Forelimb muscle (tissue), 1 donor: ENCODE data around the gene EMCN. TPM values are rescaled to one million over a fixed set of nuclear protein-coding genes. Genes with fewer than 3 reads are reported as not detected.

ENCODE experiments used
- DNase-seq: peaks from one replicate; pipeline ENCODE4 v3.0.0-alpha.2; 2013; ENCODE audit warnings: low read depth
- polyA plus RNA-seq: library from polyadenylated mRNA; unstranded; fragments of 120-200 nt; gene quantifications from one replicate; pipeline ENCODE4 v1.2.1, GENCODE V29; 2013; ENCODE audit not compliant: insufficient read length

Gene EMCN
- polyA plus RNA-seq, 1 donor: 28.4 TPM

DNA sequence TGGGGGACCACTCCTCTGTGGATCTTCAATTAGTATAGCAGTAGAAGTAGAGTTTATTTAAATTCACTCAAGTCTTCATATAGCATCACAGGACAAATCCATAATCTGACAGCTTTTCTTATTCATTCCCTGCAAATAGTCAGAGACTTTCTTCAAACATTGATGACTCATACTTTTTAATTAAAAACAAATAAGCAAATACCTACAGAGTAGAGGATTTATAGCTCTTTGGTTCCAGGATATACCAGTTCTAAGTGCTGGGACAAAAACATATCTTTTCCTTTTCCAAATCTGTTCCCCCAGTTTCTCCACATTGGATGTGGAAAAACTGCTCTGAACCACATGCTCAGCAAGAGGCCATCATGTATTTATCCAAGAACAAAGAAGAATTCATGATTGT is 24.1 kb downstream of the EMCN start:
- no peak for DNase-seq

DNA sequence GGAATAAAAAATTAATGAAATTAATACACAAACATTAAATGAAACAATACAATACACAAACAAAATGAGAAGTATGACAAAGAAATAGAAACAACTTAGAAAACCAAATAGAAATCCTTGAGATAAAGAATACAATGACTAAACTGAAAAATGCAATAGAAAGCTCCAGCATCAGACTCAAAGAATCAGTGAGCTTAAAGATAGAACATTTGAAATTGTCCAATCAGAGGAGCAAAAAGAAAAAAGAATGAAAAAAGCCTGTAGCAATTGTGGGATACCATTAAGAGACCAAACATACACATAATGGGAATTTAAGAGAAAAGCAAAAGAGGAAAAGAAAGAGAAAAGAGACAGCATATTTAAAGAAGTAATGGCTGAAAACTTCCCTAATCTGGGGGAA is 25.7 kb downstream of the EMCN start:
- DNase-seq: no peak

DNA sequence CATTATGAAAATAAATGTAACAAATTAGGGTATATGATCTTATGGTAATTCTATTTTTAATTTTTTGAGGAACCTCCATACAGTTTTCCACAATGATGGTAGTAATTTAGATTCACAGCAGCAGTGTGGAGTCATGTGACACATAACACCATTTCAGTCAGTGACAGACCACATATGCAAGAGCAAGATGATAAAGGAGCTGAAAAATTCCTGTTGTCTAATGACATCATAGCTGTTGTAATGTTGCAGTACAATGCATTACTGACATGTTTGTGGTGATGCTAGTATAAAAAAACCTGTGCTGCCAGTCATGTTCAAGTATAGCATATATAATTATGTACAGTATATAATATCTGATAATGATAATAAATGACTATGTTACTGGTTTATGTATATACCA is 28.5 kb downstream of the EMCN start:
- no peak for DNase-seq

DNA sequence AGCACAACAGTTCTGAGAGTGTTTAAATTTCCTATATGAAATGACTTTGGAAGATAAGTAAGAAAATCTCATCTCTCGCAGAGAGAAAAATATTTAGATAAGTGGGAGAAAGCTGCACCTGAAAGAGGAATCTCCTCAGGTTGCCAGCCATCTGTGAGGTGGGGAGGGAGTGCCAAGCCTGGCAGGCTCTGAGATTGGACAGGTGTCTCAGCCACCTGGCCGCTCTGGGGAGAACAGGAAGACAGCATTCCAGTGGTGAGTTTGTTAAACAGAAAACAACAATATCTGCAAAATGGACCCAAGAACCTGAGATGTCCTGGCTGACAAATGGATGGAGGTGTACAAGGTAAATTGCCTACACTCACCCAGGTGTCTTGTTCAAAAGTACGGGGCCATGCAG is 31.3 kb downstream of the EMCN start:
- DNase-seq: no peak

DNA sequence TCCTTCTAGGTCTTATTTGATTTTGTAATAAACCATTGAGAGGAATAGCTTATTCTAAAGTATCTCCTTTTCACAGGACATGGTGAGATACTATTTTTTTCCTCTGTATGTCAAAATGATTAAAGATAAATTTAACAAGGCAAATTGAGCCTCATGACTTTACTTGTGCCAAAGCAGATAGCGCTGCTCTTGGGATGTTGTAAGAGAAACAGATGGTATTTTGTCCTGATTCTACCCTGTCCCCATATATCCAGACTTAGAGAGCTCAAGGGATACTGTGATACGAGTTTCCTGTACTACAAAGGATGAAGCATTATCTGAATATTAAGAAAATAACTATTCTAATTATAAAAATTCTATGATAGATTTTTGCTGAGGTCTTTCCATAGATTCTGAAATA is 34.0 kb downstream of the EMCN start:
- DNase-seq: no peak

DNA sequence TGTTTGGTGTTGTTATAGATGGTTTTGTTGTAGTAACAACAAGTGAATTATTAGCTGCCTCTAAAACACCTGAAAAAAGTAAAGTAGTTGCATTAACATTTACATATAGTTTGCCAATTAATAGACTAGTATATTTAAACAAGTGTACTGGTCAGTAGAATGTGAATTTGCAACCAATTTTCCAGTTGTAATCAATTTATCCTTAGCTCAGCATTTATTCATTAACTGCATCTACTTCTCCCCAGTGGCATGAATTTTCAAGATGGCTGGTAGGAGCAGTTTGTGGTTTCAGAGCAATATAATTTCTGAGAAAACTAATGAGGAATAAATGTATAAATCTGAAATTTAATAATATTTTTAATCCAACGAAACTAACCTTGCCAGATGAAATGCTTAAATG is 37.9 kb downstream of the EMCN start:
- DNase-seq: no peak

DNA sequence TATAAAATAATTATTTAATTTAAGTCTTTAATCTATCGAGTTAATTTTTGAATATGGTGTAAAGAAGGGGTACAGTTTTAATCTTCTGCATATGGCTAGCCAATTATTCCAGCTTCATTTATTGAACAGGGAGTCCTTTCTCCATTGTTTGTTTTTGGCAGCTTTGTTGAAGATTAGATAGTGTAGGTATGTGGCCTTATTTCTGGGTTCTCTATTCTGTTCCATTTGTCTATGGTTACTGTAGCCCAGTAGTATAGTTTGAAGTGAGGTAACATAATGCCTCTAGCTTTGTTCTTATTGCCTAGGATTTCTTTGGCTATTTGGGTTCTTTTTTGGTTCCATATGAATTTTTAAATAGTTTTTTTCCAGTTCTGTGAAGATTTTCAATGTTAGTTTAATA is 48.3 kb downstream of the EMCN start:
- no peak for DNase-seq

DNA sequence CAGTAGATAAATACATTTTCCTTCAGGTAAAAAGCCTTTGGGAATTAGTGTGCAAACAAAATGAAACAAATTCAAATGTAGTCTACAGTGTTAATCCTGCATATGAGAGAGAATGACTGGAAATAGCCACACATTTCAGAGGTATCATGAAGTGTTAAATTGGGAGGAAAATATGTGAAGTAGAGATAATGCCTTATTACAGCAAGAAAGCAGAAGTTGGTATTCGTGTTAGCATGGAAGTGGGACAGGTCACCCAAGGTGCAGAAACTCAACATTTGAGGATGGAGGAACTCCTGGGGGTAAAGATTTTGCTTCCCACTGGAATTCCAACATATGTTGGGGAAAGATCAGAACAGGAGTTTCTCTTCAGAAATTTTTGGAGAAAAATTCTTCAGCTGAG is 51.3 kb downstream of the EMCN start:
- no peak for DNase-seq

DNA sequence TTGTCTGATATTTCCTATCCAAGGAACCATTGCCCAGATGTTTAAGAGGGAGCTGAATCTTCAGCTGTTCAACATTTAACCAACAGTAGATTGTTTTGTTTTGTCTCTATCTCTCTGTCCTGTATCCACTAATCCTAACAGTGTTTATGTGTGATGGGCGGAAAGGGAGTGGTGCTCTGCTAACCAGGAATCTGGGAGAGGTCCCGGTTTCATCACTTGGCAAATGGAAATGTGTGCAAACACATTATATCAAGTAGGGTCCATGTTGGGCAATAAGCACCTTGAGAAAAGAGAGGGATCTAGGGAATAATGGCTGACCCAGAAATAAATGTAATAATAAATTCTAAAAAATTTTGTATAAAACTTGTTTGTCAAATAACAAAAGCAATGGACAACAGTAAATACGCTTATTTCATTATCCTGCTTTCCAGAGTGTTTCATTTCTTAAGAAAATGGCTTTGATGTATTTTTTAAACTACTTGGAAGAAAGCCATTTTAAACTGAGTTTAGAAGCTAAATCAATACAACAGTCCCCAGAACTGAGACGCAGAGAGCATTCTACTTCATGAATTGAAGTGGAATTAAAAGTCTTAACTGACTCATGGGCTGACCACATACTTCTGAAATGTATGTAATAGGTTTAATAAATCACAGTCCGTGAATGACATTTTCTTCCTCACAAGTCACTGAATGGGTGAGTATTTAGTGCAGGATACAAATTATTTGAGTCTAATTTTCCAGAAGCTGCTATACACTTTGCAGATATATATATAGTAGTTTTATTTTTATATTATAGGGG is 55.8 kb downstream of the EMCN start:
- DNase-seq: no peak

DNA sequence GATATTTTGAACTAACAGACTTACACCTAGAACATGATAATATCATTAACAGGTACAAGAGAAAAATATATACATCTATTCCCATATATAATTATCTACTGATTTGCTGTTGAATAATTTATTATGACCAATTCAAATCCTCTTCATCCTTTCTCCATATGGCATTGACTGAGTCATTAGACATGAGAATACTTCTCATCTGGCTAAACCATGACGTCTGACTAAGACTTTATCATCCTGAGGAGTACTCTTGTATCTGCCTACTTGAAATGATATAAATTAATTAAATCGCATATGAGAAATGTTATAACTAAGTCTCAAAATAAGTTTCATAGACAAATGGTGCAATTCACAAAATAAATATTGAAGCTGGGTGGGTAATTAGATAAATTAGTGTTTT is 67.4 kb downstream of the EMCN start:
- DNase-seq: no peak

DNA sequence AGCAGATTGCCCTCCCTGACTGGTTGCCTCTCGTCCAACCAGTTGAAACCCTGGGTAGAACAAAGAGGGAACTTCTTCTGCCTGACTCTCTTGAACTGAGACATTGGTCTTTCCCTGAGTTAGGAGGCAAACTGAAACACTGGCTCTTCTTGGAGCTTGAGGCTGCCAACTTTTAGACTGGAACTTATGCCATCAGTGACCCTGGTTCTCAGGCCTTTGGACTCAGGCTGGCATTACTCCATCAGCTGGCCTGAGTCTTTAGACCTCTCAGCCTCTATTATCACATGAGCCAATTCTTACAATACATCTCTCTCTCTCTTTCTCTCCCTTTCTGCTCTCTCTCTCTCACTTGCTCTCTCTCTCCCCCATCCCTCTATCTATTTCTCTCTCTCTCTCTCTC is 86.4 kb downstream of the EMCN start:
- DNase-seq: no peak

DNA sequence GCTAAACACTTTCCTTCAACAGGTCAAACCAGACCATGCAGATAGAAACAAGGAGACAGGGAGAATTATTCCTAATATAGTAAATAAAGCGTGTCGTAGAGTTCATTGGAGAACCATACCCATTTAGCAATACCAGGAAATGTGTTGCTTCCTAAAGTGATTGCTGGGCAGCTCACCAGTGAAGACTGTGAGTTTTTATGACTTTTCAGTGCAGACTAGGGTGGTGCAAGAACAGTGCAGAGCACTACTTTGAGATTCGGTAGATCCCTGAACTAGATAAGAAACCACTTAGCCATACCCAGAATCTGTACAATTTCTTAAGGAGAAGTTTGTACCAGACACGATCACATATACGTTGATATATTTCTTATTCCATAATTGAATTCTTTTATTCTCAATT is 87.4 kb downstream of the EMCN start:
- DNase-seq: no peak

DNA sequence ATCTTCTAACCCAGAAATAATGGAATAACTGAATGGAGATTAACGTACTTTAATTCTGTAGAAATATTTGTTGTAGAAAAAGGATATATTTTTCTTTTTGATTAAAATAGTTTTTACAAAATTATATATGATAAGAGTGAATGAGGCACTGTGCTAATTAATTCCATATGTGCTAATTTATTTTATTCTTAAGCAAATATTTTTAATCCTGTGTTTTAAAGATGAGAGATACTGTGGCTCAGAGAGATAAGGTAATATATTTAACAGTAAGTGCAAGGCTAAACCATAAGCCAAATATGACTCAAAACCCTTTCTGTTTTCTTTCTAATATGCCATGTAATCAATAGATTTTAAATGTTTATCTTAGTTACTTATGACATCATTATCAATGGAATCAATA is 88.2 kb downstream of the EMCN start:
- no peak for DNase-seq

DNA sequence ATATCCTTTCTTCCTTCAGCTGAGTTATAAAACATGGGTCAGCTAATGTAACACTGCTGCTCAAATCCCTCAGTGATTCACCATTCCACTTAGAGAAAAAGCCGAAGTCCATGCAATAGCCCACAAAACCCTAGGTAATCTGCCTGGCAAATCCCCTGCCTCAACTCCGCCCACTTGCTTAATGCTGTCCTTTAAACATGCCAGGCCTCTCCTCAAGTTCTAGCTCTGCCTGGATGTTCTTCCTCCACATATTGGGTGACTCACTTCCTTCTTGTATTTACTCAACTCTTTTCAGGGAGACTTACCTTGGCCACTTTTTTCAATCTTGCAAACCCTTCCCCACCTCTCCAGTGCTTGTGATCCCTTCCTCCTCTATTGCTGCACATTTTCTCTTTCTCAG is 89.8 kb downstream of the EMCN start:
- DNase-seq: no peak

DNA sequence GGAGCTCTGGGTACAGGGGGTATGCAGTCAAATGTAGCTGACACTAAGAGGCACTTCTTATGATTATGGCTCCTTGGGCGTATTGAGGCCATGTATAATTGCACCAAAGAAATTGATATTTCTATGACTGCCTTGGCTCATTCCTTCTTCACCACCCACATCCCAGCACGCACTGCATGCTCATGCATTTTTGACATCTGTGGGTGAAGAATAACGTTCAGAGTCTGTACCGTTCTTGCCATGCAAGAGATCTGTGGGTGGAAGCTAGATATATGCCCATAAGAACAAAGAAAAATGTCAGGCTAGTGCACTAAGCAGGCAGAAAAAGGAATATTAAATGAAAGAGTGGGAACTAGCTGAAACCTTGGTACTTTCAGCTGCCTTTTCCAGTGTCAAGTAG is 93.4 kb downstream of the EMCN start:
- no peak for DNase-seq

DNA sequence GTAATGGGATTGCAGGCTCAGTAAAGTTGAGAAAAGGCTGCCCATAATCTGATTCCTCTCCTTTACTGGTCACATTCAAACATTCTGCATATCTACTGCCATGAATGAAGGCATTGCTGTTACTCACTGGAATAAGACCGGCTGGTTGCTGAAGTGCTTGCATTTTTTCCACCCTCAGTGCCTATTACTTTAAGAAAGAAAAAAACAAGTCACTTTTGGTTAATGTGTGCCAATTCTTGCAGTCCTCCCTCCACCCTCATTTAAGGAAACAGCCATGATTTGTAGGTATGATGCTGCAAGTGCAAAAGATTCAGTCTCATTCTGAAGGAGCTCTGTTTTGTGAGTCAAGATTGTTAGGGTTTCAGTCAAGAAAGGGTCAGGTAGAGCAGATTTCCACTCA is 94.9 kb downstream of the EMCN start:
- DNase-seq: no peak

DNA sequence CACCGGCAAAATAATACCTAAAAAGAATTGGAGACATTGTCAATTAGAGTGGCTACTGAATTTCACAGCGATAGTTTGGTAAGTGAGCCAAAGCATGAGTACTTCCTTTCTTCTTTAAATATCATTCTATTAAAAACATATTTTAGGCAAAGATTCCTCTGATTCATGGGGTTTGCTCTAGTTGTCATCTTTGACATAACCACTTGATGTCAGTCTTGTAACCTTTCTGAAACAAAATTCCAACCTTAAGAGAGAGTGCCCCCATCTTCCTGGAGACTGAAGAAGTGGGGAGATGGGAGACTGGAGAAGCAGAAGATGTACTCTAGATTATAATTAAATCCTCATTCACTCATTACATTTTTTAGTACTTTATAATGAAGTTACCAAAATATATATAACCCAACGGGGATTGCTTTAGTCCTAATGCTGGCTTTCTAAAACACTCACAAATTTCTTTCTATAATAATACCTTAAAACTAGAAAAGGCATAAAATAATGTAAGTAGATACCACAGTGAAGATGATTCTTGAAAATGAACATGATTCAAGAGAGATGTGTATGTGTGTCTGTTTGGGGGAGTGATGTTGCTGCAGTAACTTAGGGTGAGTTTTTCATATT is 96.4 kb downstream of the EMCN start:
- DNase-seq: peak; percentile 24

DNA sequence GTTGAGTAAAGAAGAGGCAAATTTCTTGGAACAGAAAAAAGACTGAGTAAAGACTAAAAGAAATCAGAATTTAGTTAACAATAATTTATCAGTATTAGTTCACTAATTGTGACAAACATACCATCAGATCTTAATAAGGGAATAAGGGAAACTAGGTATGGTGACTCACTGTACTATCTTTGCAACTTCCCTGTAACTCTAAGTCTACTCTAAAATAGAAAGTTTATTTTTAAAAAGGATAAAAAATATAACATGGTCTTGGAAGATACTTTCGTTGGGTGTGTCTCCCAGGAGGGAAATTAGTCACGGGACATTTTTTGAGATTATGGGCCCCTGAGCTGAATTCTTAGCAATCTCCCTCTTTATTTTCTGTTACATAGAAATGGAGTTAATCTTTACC is 97.3 kb downstream of the EMCN start:
- no peak for DNase-seq

DNA sequence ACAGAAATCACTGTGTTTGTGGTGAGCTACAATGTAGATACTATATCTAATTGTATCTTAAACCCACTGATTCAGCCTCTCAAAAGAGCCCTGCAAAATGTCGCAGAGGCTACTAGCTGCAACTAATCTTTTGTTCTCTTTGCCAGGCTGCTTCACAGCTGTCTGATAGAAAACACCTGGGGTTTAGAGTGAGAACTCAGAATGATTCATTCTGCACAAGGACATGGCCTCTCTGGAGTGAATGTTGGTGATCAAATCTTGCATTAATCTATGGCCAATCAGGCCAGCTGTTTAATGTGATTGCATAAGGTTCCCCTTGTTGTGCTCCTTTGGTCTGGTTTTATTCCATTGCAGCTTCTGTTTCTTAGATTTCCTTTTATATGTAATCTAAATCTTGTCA is 100.3 kb downstream of the EMCN start:
- DNase-seq: no peak

DNA sequence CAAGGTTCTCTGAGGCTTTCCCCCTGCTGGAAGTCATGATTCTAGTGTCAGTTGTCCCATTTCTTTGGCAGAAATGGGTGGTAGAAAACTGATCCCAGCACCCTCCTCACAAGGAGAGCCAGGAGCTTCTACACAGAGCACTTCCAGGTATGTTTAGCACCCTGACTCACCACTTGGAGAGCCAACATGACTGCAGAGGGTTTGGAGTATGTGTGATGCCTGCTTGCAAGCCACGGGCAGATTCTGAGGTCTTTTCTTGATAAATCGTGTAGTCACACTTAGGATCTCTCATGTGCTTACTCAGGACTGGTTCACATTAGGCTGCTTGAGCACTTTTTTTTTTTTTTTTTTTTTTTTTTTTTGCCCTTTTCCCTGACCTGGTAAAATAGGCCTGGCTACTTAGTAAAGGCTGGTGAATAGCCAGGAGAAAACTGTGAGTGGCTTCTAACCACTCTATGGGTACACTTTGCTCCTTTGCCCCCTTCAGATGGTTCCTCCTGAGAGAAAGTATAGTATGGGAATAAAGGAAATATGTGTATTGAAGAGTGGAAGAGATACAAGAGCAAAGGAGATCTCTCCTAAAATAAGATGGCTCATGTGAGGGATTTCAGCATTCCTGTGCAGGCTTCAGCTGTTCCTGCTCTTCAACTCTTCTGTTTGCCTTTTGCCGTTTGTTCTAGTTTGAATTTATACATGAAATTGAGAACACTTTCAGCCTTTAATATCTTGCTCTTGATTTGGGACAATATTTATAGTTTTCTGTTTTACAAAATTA is 103.6 kb downstream of the EMCN start:
- DNase-seq: no peak

DNA sequence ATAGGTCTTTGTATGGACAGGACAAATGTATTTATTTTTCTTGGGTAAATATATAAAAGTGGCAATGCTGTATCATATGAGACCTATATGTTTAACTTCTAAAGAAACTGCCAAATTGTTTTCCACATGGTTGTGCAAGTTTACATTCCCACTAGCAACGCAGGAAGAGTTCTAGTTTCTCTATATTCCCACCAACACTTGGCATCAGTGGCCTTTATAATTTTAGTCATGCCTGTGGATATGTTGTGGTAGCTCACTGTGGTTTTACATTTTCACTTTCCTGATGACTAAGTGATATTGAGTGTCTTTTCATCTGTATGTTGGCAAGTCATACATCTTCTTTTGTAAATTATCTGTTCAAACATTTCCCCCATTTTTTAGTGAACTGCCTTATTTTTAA is 126.0 kb downstream of the EMCN start:
- DNase-seq: no peak

DNA sequence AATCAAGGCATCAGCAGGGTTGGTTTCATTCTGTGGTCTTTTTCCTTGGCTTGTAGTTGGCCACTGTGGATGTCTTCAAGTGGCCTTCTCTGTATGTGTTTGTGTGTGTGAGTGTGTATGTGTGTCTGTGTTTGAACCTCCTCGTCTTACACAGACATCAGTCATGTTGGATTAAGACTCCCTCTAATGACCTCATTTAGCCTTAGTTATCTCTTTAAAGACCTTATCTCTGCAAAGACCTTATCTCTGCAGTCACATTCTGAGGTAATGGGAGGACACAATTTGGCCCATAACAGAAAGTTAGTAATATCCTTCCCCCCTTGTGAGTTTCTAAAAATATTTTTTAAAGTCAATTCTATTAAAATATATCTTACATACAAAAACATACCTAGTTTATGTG is 126.7 kb downstream of the EMCN start:
- DNase-seq: no peak

DNA sequence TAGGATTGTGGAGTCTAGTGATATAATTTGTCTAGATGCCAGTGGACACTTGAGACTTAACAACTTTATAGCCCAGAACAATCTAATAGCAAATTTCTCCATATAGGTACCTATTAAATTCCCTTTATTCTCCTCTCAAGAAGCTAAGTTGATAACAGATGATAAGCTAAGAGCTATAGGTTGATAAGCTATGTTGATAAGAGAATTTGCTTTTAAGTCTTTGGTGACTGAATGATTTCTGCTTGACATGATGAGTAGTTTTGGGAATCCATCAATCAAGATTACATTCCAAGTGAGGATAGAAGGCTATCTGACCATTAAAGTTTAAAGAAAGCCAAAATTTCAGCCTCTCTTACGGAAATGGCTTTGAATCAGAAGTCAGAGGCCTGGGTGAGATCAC is 131.6 kb downstream of the EMCN start:
- DNase-seq: no peak
